SHP77 (cell line): ENCODE data around the gene USP10.

ENCODE experiments used
- DNase-seq, 2 experiments: peaks; one replicate each; lab custom pipeline; 2025; lab: John Stamatoyannopoulos, UW

USP10 gene

GRCh38 chr16:84823484-84823883, 123.7 kb downstream of the USP10 start:
- no peak for DNase-seq

GRCh38 chr16:84823926-84824325, 124.1 kb downstream of the USP10 start:
- DNase-seq: no peak

- DNase-seq: no peak
Observed at GRCh38 chr16:84825896-84826557, 126.2 kb downstream of the USP10 start.

GRCh38 chr16:84826558-84826941, 126.8 kb downstream of the USP10 start:
- no peak for DNase-seq

- DNase-seq: no peak
Observed at GRCh38 chr16:84827131-84827574, 127.4 kb downstream of the USP10 start.

- no peak for DNase-seq
Observed at GRCh38 chr16:84827897-84828296, 128.1 kb downstream of the USP10 start.

GRCh38 chr16:84828322-84828721, 128.5 kb downstream of the USP10 start:
- no peak for DNase-seq
